C4-2B (cell line): ENCODE data around the gene XKR7.
"Not testable (repeated sequence)": the region's sequence is repeated elsewhere in the genome, so short reads cannot be mapped to it uniquely, and the experiment has no call there.

Experiments
- H3K27ac ChIP-seq: fragments of 450-650 bp; 2 replicates; pipeline ENCODE4 v1.5.1; 2017
- ZFX ChIP-seq: fragments of 450-650 bp; IDR thresholded peaks from 2 replicates; pipeline ENCODE4 v1.6.1; 2017
- TF ChIP-seq, protein P1 (sequence below): fragments of 450-650 bp; conservative IDR thresholded peaks from 2 replicates; pipeline ENCODE4 v1.5.1; 2017; ENCODE audit warnings: mild to moderate bottlenecking

The XKR7 gene

GRCh38 chr20:31923388-31924331, 44.3 kb upstream of the XKR7 start:
- H3K27ac ChIP-seq = no peak overlapping the region
- TF ChIP-seq ZFX = no peak
- TF ChIP-seq, protein P1, sequence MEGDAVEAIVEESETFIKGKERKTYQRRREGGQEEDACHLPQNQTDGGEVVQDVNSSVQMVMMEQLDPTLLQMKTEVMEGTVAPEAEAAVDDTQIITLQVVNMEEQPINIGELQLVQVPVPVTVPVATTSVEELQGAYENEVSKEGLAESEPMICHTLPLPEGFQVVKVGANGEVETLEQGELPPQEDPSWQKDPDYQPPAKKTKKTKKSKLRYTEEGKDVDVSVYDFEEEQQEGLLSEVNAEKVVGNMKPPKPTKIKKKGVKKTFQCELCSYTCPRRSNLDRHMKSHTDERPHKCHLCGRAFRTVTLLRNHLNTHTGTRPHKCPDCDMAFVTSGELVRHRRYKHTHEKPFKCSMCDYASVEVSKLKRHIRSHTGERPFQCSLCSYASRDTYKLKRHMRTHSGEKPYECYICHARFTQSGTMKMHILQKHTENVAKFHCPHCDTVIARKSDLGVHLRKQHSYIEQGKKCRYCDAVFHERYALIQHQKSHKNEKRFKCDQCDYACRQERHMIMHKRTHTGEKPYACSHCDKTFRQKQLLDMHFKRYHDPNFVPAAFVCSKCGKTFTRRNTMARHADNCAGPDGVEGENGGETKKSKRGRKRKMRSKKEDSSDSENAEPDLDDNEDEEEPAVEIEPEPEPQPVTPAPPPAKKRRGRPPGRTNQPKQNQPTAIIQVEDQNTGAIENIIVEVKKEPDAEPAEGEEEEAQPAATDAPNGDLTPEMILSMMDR = no peak

GRCh38 chr20:31924561-31924960, 43.4 kb upstream of the XKR7 start:
- H3K27ac ChIP-seq = no peak overlapping the region
- TF ChIP-seq, protein P1 = no peak
- TF ChIP-seq ZFX = no peak

GRCh38 chr20:31925631-31926030, 42.3 kb upstream of the XKR7 start:
- H3K27ac ChIP-seq = no peak overlapping the region
- no peak for TF ChIP-seq ZFX
- TF ChIP-seq, protein P1 = no peak

DNA sequence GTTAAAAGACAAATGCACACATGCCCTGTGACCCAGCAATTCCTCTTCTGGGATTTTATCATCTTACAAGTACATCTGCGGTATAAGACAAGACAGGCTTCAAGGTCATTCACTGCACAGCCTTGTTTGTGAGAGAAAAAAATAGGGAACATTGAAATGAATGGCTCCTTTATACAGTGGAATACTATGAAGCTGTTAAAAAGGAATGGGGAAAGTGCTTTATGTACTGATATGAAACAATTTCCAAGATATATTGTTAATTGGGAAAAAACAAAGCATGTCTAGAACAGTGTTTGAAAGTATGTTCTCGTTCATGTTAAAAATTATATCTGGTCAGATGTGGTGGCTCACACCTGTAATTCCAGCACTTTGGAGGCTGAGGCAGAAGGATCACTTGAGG, 41.5 kb upstream of the XKR7 start:
- TF ChIP-seq ZFX = no peak
- TF ChIP-seq, protein P1 = no peak
- H3K27ac ChIP-seq = no peak overlapping the region

- no peak overlapping the region for H3K27ac ChIP-seq
- TF ChIP-seq, protein P1 = no peak
- TF ChIP-seq ZFX = no peak
These were observed 40.3 kb upstream of the XKR7 start for GRCh38 chr20:31927627-31928159.

DNA sequence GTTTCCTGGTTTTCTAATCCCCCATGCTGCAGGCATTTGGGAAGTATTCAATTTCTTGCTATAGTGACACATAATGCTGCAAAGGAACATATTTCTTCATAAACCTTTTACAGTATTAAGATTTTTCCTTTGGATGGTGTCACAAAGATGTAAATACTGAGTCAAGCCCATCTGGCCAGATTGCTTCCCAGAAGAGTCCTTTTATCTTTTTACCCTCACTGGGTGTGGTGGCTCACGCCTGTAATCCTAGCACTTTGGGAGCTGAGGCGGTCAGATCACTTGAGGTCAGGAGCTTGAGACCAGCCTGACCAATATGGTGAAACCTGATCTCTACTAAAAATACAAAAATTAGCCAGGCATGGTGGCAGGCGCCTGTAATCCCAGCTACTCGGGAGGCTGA, 38.3 kb upstream of the XKR7 start:
- H3K27ac ChIP-seq = not testable (repeated sequence)

DNA sequence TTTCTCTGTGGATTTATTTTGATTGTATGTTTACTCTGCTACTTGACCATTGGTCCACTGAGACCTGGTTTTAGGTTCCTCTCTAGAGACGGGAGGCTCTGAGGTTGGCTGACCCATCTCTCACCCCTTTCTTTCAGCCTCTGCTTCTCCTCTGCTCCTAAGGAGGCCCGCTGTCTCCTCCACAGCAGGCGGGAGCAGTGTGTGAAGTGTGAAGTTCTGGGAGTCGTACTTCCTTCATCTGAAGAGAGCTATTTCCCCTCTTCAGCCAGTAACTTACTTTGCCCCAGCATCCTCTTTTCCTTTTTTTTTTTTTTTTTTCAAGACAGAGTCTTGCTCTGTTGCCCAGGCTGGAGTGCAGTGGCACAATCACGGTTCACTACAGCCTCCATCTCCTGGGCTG, 37.2 kb upstream of the XKR7 start:
- H3K27ac ChIP-seq = no peak overlapping the region
- TF ChIP-seq, protein P1 = no peak
- no peak for TF ChIP-seq ZFX

DNA sequence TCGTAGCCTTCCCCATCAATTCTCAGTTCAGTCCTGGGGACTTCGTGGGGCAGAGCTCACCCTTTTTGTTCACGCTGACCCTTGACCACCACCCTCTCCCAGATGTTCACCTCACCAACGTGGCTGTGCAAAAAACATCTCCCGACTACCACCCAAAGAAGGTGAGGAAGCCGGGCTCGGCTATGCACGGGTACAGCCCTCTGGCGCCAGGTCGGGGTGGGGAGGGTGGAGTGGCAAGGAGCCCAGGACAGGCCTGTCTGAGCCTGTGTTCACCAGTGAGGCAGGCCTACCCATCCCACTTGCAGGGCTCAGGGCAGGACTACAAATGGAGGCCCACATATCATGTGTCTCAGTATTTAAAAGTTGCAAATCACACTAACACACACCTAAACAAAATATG, 34.3 kb upstream of the XKR7 start:
- TF ChIP-seq ZFX = no peak
- TF ChIP-seq, protein P1 = no peak
- H3K27ac ChIP-seq = no peak overlapping the region
